Spleen (tissue), 11 donors: Measurements from ENCODE around the gene GLI2. TPM values are rescaled to one million over a fixed set of nuclear protein-coding genes. Genes with fewer than 3 reads are reported as not detected.

Experiments used
- DNase-seq: peaks from one replicate; pipeline ENCODE4 v3.0.0-alpha.2; 2020
- H3K27ac ChIP-seq, 8 donors: fragments of 200-600 bp; sonication (generic) in 7 of 8; 1 replicate in 4 of 8; 2 replicates in 4 of 8; pipeline versions ENCODE4 v1.5.0 to v1.8.0; 2016 to 2021; ENCODE audit warnings: inconsistent platforms in 4 of 8, mild to moderate bottlenecking in 4 of 8, moderate library complexity in 1 of 8
- H3K27me3 ChIP-seq, 7 donors: fragments of 200-600 bp; sonication (generic) in 6 of 7; replicated peaks in 1 of 7; 1 replicate in 4 of 7; 2 replicates in 3 of 7; pipeline versions ENCODE4 v1.5.0 to v1.8.0; 2016 to 2021; ENCODE audit warnings: inconsistent platforms in 3 of 7, mild to moderate bottlenecking in 1 of 7
- H3K36me3 ChIP-seq, 6 donors: fragments of 200-600 bp; sonication (generic) in 5 of 6; 1 replicate in 4 of 6; 2 replicates in 2 of 6; pipeline versions ENCODE4 v1.5.0 to v1.8.0; 2016 to 2021; ENCODE audit warnings: inconsistent platforms in 2 of 6
- H3K4me1 ChIP-seq, 6 donors: fragments of 200-600 bp; sonication (generic) in 5 of 6; 1 replicate in 3 of 6; 2 replicates in 3 of 6; pipeline versions ENCODE4 v1.5.0 to v1.8.0; 2016 to 2021; ENCODE audit warnings: inconsistent platforms in 3 of 6
- H3K4me3 ChIP-seq, 8 donors: fragments of 200-600 bp; sonication (generic) in 7 of 8; 1 replicate in 4 of 8; 2 replicates in 4 of 8; pipeline versions ENCODE4 v1.5.0 to v1.8.0; 2016 to 2021; ENCODE audit warnings: inconsistent platforms in 4 of 8, mild to moderate bottlenecking in 4 of 8, moderate library complexity in 2 of 8
- H3K9me3 ChIP-seq, 8 donors: fragments of 200-600 bp; sonication (generic) in 7 of 8; 1 replicate in 4 of 8; 2 replicates in 4 of 8; pipeline versions ENCODE4 v1.5.0 to v1.8.0; 2016 to 2021; ENCODE audit warnings: inconsistent platforms in 4 of 8
- CTCF ChIP-seq, 11 experiments: fragments of 200-600 bp in 7 of 11; fragments of 450-650 bp in 4 of 11; sonication (generic) in 4 of 11; IDR thresholded peaks in 8 of 11; conservative IDR thresholded peaks in 3 of 11; 1 replicate in 7 of 11; 2 replicates in 4 of 11; pipeline versions ENCODE4 v1.4.0 to v1.8.0; 2016 to 2021; ENCODE audit warnings: antibody characterized with exemption in 11 of 11, inconsistent platforms in 4 of 11, mild to moderate bottlenecking in 1 of 11
- POLR2A ChIP-seq, 3 donors: fragments of 450-650 bp; IDR thresholded peaks; one replicate each; pipeline ENCODE4 v1.5.1; 2017; ENCODE audit warnings: antibody characterized with exemption in 3 of 3, mild to moderate bottlenecking in 1 of 3
- POLR2AphosphoS5 ChIP-seq, 3 donors: sonication (generic); formaldehyde crosslinking; IDR thresholded peaks; one replicate each; pipeline ENCODE4 v1.5.1; 2017; ENCODE audit warnings: antibody characterized with exemption in 3 of 3
- WGBS, 5 donors: extraction: QIAGEN DNeasy Blood & Tissue Kit in 3 of 5; methylation state at CpG; one replicate each; pipeline versions ENCODE4 v1.1.5 to v1.1.7; 2013 to 2018; 5-methylcytosine and 5-hydroxymethylcytosine counted together
- intact Hi-C: fragments of 100-400 bp; cut with DNase I; formaldehyde crosslinking; loops from one replicate; pipeline ENCODE4 v1.15.0; 2023; ENCODE audit warnings: low total_unique reads
- polyA plus RNA-seq, 3 donors: library from polyadenylated mRNA; stranded (reverse); fragments of 200-250 nt; gene quantifications; one replicate each; pipeline ENCODE4 v1.2.1, GENCODE V29; 2013
- total RNA-seq, 7 donors: library from RNA; depleted of rRNA in 3 of 7; stranded (reverse); fragments of >200 nt in 3 of 7; fragmentation: NEBNext Ultra II Directional in 4 of 7; extraction: Animal tissue kit (Norgen Biotek cat#: 25700) in 4 of 7; gene quantifications; one replicate each; pipeline versions ENCODE4 v1.1.0 to v1.2.1, GENCODE V29; 2016 to 2021
- donor health status: healthy with polysubstance abuse.
- donor health status: DM: no; HTN: no; CAD: no; lungs with moderate emphysema.
- donor health status: DM: no; HTN: no; CAD: no.
- donor health status: Bipolar disorder and iron deficiency.
- donor health status: healthy.
- donor health status: DM: no; HTN: no; CAD: no.
- donor health status: DM: yes; HTN: yes; CAD: no.

GLI2 gene
- total and polyA plus RNA-seq, 10 donors = 0.22 to 10.6 (median 1.4) TPM

GRCh38 chr2:120739438-120740090 is 3.9 kb downstream of the GLI2 start:
- no peak overlapping the region for H3K27ac ChIP-seq
- H3K4me3 ChIP-seq = no peak overlapping the region
- no peak for TF ChIP-seq POLR2A (IDR thresholded peaks at IDR 0.05)
- H3K4me1 ChIP-seq = peaks cover 3 to 55% (median 30%) of the 10 kb centered on the region in 6 donors
- peaks cover 0 to 93% (median 76%) of the 10 kb centered on the region in 7 donors for H3K27me3 ChIP-seq
- 68 to 89% (median 78%) methylated on average over 8 of the region's 8 CpGs for WGBS, 5 donors
- H3K9me3 ChIP-seq = no peaks in the 10 kb centered on the region
- no peaks in the 10 kb centered on the region for H3K36me3 ChIP-seq
- intact Hi-C loops = no loop called here
- DNase-seq = peak; percentile 64

GRCh38 chr2:120740375-120740764 is 4.7 kb downstream of the GLI2 start:
- H3K4me1 ChIP-seq = peaks cover 0 to 48% (median 27%) of the 10 kb centered on the region in 6 donors
- H3K9me3 ChIP-seq = no peaks in the 10 kb centered on the region
- no peak for TF ChIP-seq POLR2A (IDR thresholded peaks at IDR 0.05)
- TF ChIP-seq POLR2AphosphoS5 (IDR thresholded peaks at IDR 0.05) = no peak
- TF ChIP-seq CTCF (IDR thresholded peaks at IDR 0.05 in 8 of 11, conservative IDR thresholded peaks at IDR 0.05 in 3 of 11) = no peak
- no peak overlapping the region for H3K4me3 ChIP-seq
- no peaks in the 10 kb centered on the region for H3K36me3 ChIP-seq
- intact Hi-C loops = no loop called here
- H3K27ac ChIP-seq = no peak overlapping the region
- no peak for DNase-seq
- 76 to 87% (median 77%) methylated on average over 8 of the region's 8 CpGs for WGBS, 5 donors
- H3K27me3 ChIP-seq = peaks cover 0 to 85% (median 69%) of the 10 kb centered on the region in 7 donors

GRCh38 chr2:120740765-120741524 is 5.3 kb downstream of the GLI2 start:
- Histone ChIP-seq H3K4me3 (peak overlapping the region in 1 of 8 donors; percentile 48), H3K4me1 (peaks cover 0 to 43% (median 24%) of the 10 kb centered on the region in 6 donors), H3K27me3 (peaks cover 0 to 82% (median 64%) of the 10 kb centered on the region in 7 donors), H3K36me3 (no peaks in the 10 kb centered on the region), H3K27ac (no peak overlapping the region), H3K9me3 (no peaks in the 10 kb centered on the region)
- DNase-seq = peak; percentile 72
- 51 to 75% (median 57%) methylated on average over 18 to 20 of the region's 20 CpGs for WGBS, 5 donors
- intact Hi-C loops = no loop called here
- TF ChIP-seq POLR2A (IDR thresholded peaks at IDR 0.05) (no peak), CTCF (IDR thresholded peaks at IDR 0.05 in 8 of 11, conservative IDR thresholded peaks at IDR 0.05 in 3 of 11) (no peak), POLR2AphosphoS5 (IDR thresholded peaks at IDR 0.05) (no peak)

GRCh38 chr2:120741571-120742561 is 6.2 kb downstream of the GLI2 start:
- Histone ChIP-seq H3K27ac (peak overlapping the region in 1 of 8 donors; percentile 28), H3K4me3 (peak overlapping the region in 6 of 8 donors; percentile 8 to 48 (median 16)), H3K27me3 (peaks cover 0 to 77% (median 58%) of the 10 kb centered on the region in 7 donors), H3K36me3 (no peaks in the 10 kb centered on the region), H3K9me3 (no peaks in the 10 kb centered on the region), H3K4me1 (peaks cover 0 to 33% (median 16%) of the 10 kb centered on the region in 6 donors)
- WGBS, 5 donors = 12 to 24% (median 15%) methylated on average over 48 to 81 of the region's 81 CpGs
- intact Hi-C loops = no loop called here
- DNase-seq = peak; percentile 67
- TF ChIP-seq POLR2AphosphoS5 (IDR thresholded peaks at IDR 0.05) (peak in 1 of 3 donors; percentile 4), CTCF (IDR thresholded peaks at IDR 0.05 in 8 of 11, conservative IDR thresholded peaks at IDR 0.05 in 3 of 11) (no peak)
